Measurements from ENCODE around the gene YTHDF1.

YTHDF1 gene

GRCh38 chr20:63155266-63156165, 60.4 kb downstream of the YTHDF1 start:
- DNase-seq (ENCODE audit: low read depth): no peak

- DNase-seq (ENCODE audit: low read depth): no peak
Observed at GRCh38 chr20:63154395-63154794, 61.5 kb downstream of the YTHDF1 start.

- no peak for DNase-seq (ENCODE audit: low read depth)
Observed at GRCh38 chr20:63153254-63154221, 62.4 kb downstream of the YTHDF1 start.

GRCh38 chr20:63152322-63153253, 63.3 kb downstream of the YTHDF1 start:
- DNase-seq (ENCODE audit: low read depth): no peak

GRCh38 chr20:63151554-63152321, 64.2 kb downstream of the YTHDF1 start:
- no peak for DNase-seq (ENCODE audit: low read depth)

GRCh38 chr20:63150911-63151531, 64.9 kb downstream of the YTHDF1 start:
- no peak for DNase-seq (ENCODE audit: low read depth)

GRCh38 chr20:63150391-63150898, 65.5 kb downstream of the YTHDF1 start:
- no peak for DNase-seq (ENCODE audit: low read depth)

GRCh38 chr20:63149531-63150192, 66.3 kb downstream of the YTHDF1 start:
- no peak for DNase-seq (ENCODE audit: low read depth)

- DNase-seq (ENCODE audit: low read depth): no peak
Observed at GRCh38 chr20:63148696-63149095, 67.2 kb downstream of the YTHDF1 start.

- DNase-seq (ENCODE audit: low read depth): no peak
Observed at GRCh38 chr20:63147532-63147931, 68.4 kb downstream of the YTHDF1 start.
